Measurements from ENCODE around the gene PRTG. TPM values are rescaled to one million over a fixed set of nuclear protein-coding genes. Genes with fewer than 3 reads are reported as not detected.

The PRTG gene
- total and polyA plus RNA-seq, 4 donors = 0.68 to 21.9 (median 7.2) TPM

DNA sequence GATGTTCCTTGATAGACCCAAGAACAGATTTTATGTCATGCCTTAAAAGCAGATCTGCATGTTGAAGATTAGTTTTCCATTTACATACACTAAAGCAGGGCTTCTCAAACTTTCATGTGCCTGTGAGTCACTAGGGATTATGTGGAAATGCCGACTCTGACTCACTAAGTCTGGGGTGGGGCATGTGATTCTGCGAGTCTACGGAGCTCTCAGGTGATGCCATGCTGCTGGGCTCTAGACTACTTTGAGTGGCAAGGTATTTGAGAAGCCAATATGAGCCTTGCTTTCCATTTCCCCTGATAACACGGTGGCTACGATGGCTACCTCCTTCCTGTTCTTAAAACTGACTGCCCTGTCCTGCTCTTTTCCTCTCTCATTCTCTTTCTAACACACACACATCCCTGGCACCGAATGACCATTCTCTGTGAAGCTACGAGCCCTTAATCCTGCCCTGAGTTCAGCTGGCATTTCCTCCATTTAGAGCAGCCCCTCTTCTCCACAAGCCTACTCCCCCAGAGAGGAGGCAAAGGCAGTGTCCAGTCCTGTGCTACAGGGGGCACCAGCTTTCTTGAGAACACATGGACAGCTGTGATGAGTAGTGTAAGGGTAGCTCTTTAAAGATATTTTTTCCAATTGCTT lies 115.1 kb downstream of the PRTG start:
- 73 to 79% methylated on average over 7 of the region's 7 CpGs for WGBS, 2 donors
- Histone ChIP-seq H3K9me3 (ENCODE audit: control insufficient read depth in 4 of 4, insufficient read depth in 3 of 4, low read length in 3 of 4) (no peaks in the 10 kb centered on the region), H3K27me3 (ENCODE audit: control insufficient read depth in 3 of 3, insufficient read depth in 3 of 3, low read length in 2 of 3) (no peaks in the 10 kb centered on the region), H3K27ac (ENCODE audit: low read depth in 1 of 2, low read length in 1 of 2) (peak overlapping the region in 1 of 2 donors; percentile 80), H3K4me3 (no peak overlapping the region), H3K9ac (ENCODE audit: insufficient read depth in 1 of 2, low read length in 2 of 2) (no peak overlapping the region), H3K36me3 (ENCODE audit: control insufficient read depth in 4 of 4, insufficient read depth in 4 of 4, low read length in 4 of 4) (peaks cover 0 to 6% (median 2%) of the 10 kb centered on the region in 4 donors), H3K4me1 (ENCODE audit: control insufficient read depth in 5 of 5, insufficient read depth in 5 of 5, low read length in 5 of 5) (peaks cover 0 to 2% (median 0%) of the 10 kb centered on the region in 5 donors)
- ATAC-seq (ENCODE audit: insufficient read depth, low FRiP score) (peak; percentile 87), DNase-seq (no peak)
- TF ChIP-seq CTCF (IDR thresholded peaks at IDR 0.05; ENCODE audit: control extremely low read depth, extremely low read depth) = no peak

GRCh38 chr15:55619783-55620182 lies 123.2 kb downstream of the PRTG start:
- Histone ChIP-seq H3K9me3 (ENCODE audit: control insufficient read depth in 4 of 4, insufficient read depth in 3 of 4, low read length in 3 of 4) (no peaks in the 10 kb centered on the region), H3K9ac (ENCODE audit: insufficient read depth in 1 of 2, low read length in 2 of 2) (no peak overlapping the region), H3K27me3 (ENCODE audit: control insufficient read depth in 3 of 3, insufficient read depth in 3 of 3, low read length in 2 of 3) (no peaks in the 10 kb centered on the region), H3K27ac (ENCODE audit: low read depth in 1 of 2, low read length in 1 of 2) (no peak overlapping the region), H3K36me3 (ENCODE audit: control insufficient read depth in 4 of 4, insufficient read depth in 4 of 4, low read length in 4 of 4) (peaks cover 0 to 6% (median 2%) of the 10 kb centered on the region in 4 donors), H3K4me1 (ENCODE audit: control insufficient read depth in 5 of 5, insufficient read depth in 5 of 5, low read length in 5 of 5) (no peaks in the 10 kb centered on the region), H3K4me3 (no peak overlapping the region)
- no peak for TF ChIP-seq CTCF (IDR thresholded peaks at IDR 0.05; ENCODE audit: control extremely low read depth, extremely low read depth)
- DNase-seq (no peak), ATAC-seq (ENCODE audit: insufficient read depth, low FRiP score) (no peak)
- WGBS, 2 donors = 63 to 74% methylated on average over 6 of the region's 6 CpGs

- no peak for TF ChIP-seq CTCF (IDR thresholded peaks at IDR 0.05; ENCODE audit: control extremely low read depth, extremely low read depth)
- WGBS, 2 donors = 86 to 92% methylated on average over 4 of the region's 4 CpGs
- H3K27ac ChIP-seq (ENCODE audit: low read depth in 1 of 2, low read length in 1 of 2) = no peak overlapping the region
- H3K4me3 ChIP-seq = no peak overlapping the region
- no peak for DNase-seq
- no peaks in the 10 kb centered on the region for H3K9me3 ChIP-seq (ENCODE audit: control insufficient read depth in 4 of 4, insufficient read depth in 3 of 4, low read length in 3 of 4)
- no peaks in the 10 kb centered on the region for H3K27me3 ChIP-seq (ENCODE audit: control insufficient read depth in 3 of 3, insufficient read depth in 3 of 3, low read length in 2 of 3)
- peaks cover 0 to 4% (median 2%) of the 10 kb centered on the region in 4 donors for H3K36me3 ChIP-seq (ENCODE audit: control insufficient read depth in 4 of 4, insufficient read depth in 4 of 4, low read length in 4 of 4)
- H3K4me1 ChIP-seq (ENCODE audit: control insufficient read depth in 5 of 5, insufficient read depth in 5 of 5, low read length in 5 of 5) = no peaks in the 10 kb centered on the region
- no peak for ATAC-seq (ENCODE audit: insufficient read depth, low FRiP score)
- no peak overlapping the region for H3K9ac ChIP-seq (ENCODE audit: insufficient read depth in 1 of 2, low read length in 2 of 2)
Measured at GRCh38 chr15:55618387-55618786, 124.6 kb downstream of the PRTG start.

DNA sequence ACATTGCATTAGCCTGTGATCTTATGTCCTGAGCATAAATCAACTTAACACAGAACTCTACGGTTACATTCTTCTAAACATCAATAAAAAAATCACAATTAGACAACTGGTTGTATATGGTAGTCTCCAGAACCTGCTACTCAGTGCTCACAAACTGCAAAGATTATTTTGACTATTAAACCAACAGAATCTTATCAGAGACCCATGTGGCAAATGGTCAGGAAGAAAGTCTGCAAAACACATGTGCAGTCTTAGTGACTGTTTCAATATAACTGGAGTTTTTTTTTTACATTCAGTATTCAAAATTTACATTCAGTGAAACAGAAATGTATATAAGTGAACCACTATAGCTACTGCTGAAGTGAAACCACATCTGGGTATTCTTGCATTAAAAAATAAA lies 127.5 kb downstream of the PRTG start:
- no peak overlapping the region for H3K4me3 ChIP-seq
- WGBS, 2 donors = 82 to 90% methylated on average over 1 of the region's 1 CpG

More for the DNA sequence above, 127.5 kb downstream of the PRTG start:
- Histone ChIP-seq H3K9ac (ENCODE audit: insufficient read depth in 1 of 2, low read length in 2 of 2) (no peak overlapping the region), H3K4me1 (ENCODE audit: control insufficient read depth in 5 of 5, insufficient read depth in 5 of 5, low read length in 5 of 5) (no peaks in the 10 kb centered on the region), H3K9me3 (ENCODE audit: control insufficient read depth in 4 of 4, insufficient read depth in 3 of 4, low read length in 3 of 4) (no peaks in the 10 kb centered on the region), H3K27me3 (ENCODE audit: control insufficient read depth in 3 of 3, insufficient read depth in 3 of 3, low read length in 2 of 3) (no peaks in the 10 kb centered on the region), H3K36me3 (ENCODE audit: control insufficient read depth in 4 of 4, insufficient read depth in 4 of 4, low read length in 4 of 4) (peaks cover 0 to 4% (median 2%) of the 10 kb centered on the region in 4 donors), H3K27ac (ENCODE audit: low read depth in 1 of 2, low read length in 1 of 2) (no peak overlapping the region)
- DNase-seq = no peak
- no peak for ATAC-seq (ENCODE audit: insufficient read depth, low FRiP score)
- no peak for TF ChIP-seq CTCF (IDR thresholded peaks at IDR 0.05; ENCODE audit: control extremely low read depth, extremely low read depth)

All from lung (tissue), 12 donors.